ENCODE results near the gene CHRNG. TPM values are rescaled to one million over a fixed set of nuclear protein-coding genes. Genes with fewer than 3 reads are reported as not detected.
A peak's percentile ranks its signal among the peaks of the same experiment; 100 is the strongest.

The CHRNG gene, protein sequence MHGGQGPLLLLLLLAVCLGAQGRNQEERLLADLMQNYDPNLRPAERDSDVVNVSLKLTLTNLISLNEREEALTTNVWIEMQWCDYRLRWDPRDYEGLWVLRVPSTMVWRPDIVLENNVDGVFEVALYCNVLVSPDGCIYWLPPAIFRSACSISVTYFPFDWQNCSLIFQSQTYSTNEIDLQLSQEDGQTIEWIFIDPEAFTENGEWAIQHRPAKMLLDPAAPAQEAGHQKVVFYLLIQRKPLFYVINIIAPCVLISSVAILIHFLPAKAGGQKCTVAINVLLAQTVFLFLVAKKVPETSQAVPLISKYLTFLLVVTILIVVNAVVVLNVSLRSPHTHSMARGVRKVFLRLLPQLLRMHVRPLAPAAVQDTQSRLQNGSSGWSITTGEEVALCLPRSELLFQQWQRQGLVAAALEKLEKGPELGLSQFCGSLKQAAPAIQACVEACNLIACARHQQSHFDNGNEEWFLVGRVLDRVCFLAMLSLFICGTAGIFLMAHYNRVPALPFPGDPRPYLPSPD
- total RNA-seq = not detected
- polyA plus RNA-seq (ENCODE audit: insufficient read length in 6 of 6) = under 1 TPM in 4 of 6 donors, not detected in 2; 0.07 to 0.35 (median 0.13) TPM
- long read RNA-seq, donor 1 = 0 reads
- long read RNA-seq, donor 2 = 0 reads
- long read RNA-seq, donor 3 = 0 reads
- long read RNA-seq, donor 4 = 0 reads
- long read RNA-seq, donor 5 = 0 reads
- long read RNA-seq, donor 6 = 0 reads
- long read RNA-seq, donor 7 = 0 reads
- long read RNA-seq, donor 8 = 0 reads
- long read RNA-seq, donor 9 = 0 reads
- long read RNA-seq, donor 10 = 0 reads
- long read RNA-seq, donor 11 = 0 reads
- long read RNA-seq, donor 12 = 0 reads

DNA sequence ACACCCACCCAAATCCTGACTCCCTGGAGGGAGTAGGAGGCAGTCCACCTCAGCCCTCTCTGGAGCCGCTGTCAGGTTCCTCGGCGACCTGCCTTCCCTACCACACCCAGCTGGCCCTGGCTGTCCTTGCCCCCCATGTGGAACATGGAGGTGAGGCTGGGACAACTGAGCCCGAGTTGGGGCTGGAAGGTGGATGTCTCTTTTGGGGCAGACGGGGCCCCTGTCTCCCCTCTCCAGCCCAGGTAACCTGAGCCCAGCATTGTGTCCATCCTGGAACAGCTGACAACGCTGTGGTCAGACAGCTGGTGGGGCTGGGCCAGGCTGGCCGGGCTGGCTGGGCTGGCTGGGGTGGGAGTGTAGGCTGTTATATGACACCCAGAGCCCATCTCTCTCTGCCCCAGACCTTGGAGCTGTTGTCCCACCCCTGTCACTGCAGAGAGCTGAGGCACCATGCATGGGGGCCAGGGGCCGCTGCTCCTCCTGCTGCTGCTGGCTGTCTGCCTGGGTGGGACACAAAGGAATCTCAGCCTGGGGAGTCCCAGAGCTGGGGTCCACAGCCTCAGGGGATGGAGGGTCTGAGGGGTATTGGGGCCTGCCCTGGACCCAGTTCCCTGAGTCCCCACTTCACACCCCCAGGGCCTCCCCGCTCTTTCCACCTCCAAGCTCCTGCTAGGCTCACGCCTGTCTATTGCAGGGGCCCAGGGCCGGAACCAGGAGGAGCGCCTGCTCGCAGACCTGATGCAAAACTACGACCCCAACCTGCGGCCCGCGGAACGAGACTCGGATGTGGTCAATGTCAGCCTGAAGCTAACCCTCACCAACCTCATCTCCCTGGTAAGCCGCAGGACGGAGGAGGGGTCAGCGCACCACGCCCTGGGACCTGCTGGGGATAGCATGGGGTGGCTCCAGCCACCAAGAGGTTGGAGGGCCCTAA is at the start of gene CHRNG:
Gene CHRNG (plus strand): TSS at position 395 of the 934 bp plus-strand sequence. CDS start 56 bp downstream, at position 451.
- Histone ChIP-seq H3K9me3 (peaks cover 0 to 6% of the 10 kb centered on the region in 2 donors), H3K27me3 (peaks cover 0 to 58% of the 10 kb centered on the region in 2 donors), H3K27ac (no peak within 1 kb of the TSS), H3K4me3 (no peak within 1 kb of the TSS), H3K36me3 (no peaks in the 10 kb centered on the region), H3K4me1 (peaks cover 0 to 8% of the 10 kb centered on the region in 2 donors)
- TF ChIP-seq, protein P1, sequence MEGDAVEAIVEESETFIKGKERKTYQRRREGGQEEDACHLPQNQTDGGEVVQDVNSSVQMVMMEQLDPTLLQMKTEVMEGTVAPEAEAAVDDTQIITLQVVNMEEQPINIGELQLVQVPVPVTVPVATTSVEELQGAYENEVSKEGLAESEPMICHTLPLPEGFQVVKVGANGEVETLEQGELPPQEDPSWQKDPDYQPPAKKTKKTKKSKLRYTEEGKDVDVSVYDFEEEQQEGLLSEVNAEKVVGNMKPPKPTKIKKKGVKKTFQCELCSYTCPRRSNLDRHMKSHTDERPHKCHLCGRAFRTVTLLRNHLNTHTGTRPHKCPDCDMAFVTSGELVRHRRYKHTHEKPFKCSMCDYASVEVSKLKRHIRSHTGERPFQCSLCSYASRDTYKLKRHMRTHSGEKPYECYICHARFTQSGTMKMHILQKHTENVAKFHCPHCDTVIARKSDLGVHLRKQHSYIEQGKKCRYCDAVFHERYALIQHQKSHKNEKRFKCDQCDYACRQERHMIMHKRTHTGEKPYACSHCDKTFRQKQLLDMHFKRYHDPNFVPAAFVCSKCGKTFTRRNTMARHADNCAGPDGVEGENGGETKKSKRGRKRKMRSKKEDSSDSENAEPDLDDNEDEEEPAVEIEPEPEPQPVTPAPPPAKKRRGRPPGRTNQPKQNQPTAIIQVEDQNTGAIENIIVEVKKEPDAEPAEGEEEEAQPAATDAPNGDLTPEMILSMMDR (IDR thresholded peaks at IDR 0.05) = no peak
- no peak for ATAC-seq
- intact Hi-C loops (cut with DNase I) = no loop called here
- DNase-seq = peak in 1 of 4 donors; percentile 69

DNA sequence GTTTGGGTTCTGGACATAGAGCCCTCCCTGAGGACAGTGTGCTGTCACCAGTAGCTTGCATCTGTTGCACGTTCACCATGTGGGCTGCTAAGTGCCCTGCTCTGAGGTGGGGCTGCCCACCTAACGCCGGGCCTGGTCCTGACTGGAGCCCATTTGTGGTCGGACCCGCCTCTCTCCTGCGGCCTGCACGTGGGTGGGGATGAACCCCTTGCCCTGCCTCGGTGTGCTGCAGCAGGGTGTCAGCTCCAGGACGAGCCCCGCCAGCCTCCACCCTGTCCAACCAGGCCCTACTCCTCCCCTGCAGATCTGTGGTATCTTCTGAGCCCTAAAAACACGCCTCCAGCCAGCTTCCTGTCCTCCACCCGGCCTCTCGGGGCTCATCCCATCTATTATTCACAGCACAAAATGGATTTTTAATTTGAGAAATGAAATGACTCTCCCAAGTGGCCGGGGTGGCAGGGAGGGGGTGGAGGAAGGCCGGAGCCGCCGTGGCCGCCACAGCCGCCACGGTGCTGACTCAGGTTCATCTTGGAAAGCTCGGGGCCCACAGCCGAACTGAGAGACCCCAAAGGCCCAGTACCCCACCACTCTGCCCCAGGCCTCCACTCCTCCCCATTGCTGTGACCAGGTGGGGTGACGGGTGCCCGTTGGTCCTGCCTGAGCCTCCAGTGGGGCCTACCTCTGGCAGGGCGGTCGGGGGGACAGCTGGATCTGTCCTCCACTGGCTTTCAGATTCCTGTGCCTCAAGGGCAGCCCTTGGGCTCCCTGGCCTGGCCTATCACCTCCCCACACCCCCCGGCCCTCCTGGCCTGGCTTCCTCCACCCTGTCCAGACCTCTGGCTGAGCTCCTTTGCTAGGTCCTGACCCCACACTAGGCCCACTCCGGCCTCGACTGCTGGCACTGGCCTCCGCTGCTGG is 49.0 kb upstream of the CHRNG start:
- intact Hi-C loops (cut with DNase I) = no loop called here
- TF ChIP-seq, protein P1 (IDR thresholded peaks at IDR 0.05) = no peak
- ATAC-seq (no peak), DNase-seq (peak in 1 of 4 donors; percentile 67)
- H3K27me3 ChIP-seq = peaks cover 35 to 68% of the 10 kb centered on the region in 2 donors
- no peak overlapping the region for H3K4me3 ChIP-seq
- H3K9me3 ChIP-seq = no peaks in the 10 kb centered on the region
- peaks cover 0 to 20% of the 10 kb centered on the region in 2 donors for H3K4me1 ChIP-seq
- H3K36me3 ChIP-seq = no peaks in the 10 kb centered on the region
- no peak overlapping the region for H3K27ac ChIP-seq

DNA sequence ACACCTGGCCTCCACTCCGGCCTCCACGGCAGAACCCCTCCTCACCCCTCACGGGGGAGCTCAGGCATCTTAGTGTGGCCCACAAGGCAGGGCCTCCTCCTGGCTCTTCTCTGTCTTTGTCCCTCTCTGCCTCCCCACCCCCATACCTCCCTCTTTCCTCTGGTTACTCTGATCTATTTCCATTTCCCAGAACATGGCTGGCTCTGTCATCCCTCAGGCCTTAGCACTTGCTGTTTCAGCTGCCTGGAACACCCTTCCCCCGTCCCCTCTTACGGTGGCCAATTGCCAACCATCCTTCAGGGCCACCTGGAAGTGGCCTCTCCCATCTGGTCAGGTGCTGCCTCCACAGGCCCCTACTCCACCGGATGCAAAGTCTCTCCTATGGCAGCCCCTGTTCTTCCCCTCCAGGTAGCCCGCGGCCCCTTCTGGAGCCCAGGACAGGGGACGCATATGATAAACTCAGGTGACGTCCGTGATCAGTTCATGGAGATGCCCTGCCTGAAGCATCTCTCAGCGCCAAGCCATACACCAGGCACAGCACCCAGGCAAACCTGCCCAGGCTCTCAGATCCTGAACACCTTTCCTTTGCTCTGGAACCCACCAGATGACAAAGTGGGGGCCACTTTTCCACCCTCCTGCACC is 48.2 kb upstream of the CHRNG start:
- no peak for ATAC-seq
- no peak overlapping the region for H3K27ac ChIP-seq
- DNase-seq = peak in 1 of 4 donors; percentile 45
- intact Hi-C loops (cut with DNase I) = no loop called here
- no peaks in the 10 kb centered on the region for H3K9me3 ChIP-seq
- TF ChIP-seq, protein P1 (IDR thresholded peaks at IDR 0.05) = no peak
- peaks cover 0 to 14% of the 10 kb centered on the region in 2 donors for H3K4me1 ChIP-seq
- no peak overlapping the region for H3K4me3 ChIP-seq
- no peaks in the 10 kb centered on the region for H3K36me3 ChIP-seq
- peaks cover 27 to 60% of the 10 kb centered on the region in 2 donors for H3K27me3 ChIP-seq

DNA sequence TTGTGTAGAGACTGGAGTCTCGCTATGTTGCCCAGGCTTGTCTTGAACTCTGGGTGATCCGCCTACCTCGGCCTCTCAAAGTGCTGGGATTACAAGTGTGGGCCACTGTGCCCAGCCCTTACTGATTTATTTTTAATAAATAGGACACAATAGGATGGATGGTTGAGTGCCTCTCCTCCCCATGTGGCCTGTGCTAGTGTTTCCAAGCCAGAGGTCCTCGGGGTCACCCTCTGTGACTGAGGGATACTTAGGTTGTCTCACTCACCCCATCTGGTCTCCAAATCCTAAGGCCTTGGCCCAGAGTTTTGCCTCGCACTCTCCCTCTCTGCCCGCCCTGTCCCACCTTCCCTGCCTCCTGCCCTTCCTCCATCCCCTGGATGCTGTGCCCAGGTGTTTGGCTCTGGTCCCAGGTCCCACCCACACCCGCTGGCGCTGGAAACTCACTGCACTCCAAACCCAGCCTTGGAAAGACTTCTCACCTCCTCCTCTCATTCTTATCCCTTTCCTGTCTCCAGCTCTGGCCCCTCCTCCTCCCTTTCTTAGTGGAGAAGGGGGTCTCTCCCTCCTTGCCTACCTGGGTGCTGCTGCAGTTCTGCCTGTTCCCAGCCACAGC is 47.1 kb upstream of the CHRNG start:
- no peak for DNase-seq
- intact Hi-C loops (cut with DNase I) = no loop called here
- Histone ChIP-seq H3K9me3 (no peaks in the 10 kb centered on the region), H3K27ac (no peak overlapping the region), H3K4me1 (peaks cover 0 to 3% of the 10 kb centered on the region in 2 donors), H3K27me3 (peaks cover 16 to 53% of the 10 kb centered on the region in 2 donors), H3K36me3 (no peaks in the 10 kb centered on the region), H3K4me3 (no peak overlapping the region)
- TF ChIP-seq, protein P1 (IDR thresholded peaks at IDR 0.05) = no peak
- ATAC-seq = no peak
